Jurkat, Clone E6-1 (cell line): ENCODE results near the gene TIAM2.

Experiments used
- DNase-seq: peaks from one replicate; pipeline ENCODE4 v3.0.0-alpha.2; 2011; ENCODE audit warnings: low read depth, low spot score
- H3K4me3 ChIP-seq: 2 replicates; pipeline ENCODE4 v1.5.1; 2011; ENCODE audit warnings: mild to moderate bottlenecking, low read length, control low read depth, moderate library complexity

TIAM2 gene

GRCh38 chr6:155234167-155234566 lies 239.1 kb downstream of the TIAM2 start:
- no peak overlapping the region for H3K4me3 ChIP-seq

GRCh38 chr6:155234687-155235086 lies 239.6 kb downstream of the TIAM2 start:
- no peak overlapping the region for H3K4me3 ChIP-seq
- no peak for DNase-seq

More at GRCh38 chr6:155234167-155234566, 239.1 kb downstream of the TIAM2 start:
- no peak for DNase-seq

GRCh38 chr6:155235087-155235486 lies 240.0 kb downstream of the TIAM2 start:
- no peak overlapping the region for H3K4me3 ChIP-seq
- no peak for DNase-seq

- H3K4me3 ChIP-seq: no peak overlapping the region
- DNase-seq: no peak
Observed at GRCh38 chr6:155237613-155238012, 242.5 kb downstream of the TIAM2 start.

- no peak overlapping the region for H3K4me3 ChIP-seq
- no peak for DNase-seq
Observed at GRCh38 chr6:155240905-155241600, 245.9 kb downstream of the TIAM2 start.

- DNase-seq: no peak
Observed at GRCh38 chr6:155241966-155242365, 246.9 kb downstream of the TIAM2 start.

GRCh38 chr6:155244434-155244833 lies 249.3 kb downstream of the TIAM2 start:
- H3K4me3 ChIP-seq: no peak overlapping the region
- DNase-seq: no peak

More at GRCh38 chr6:155241966-155242365, 246.9 kb downstream of the TIAM2 start:
- H3K4me3 ChIP-seq: no peak overlapping the region

GRCh38 chr6:155245193-155245592 lies 250.1 kb downstream of the TIAM2 start:
- no peak for DNase-seq
- H3K4me3 ChIP-seq: no peak overlapping the region

GRCh38 chr6:155245831-155246230 lies 250.7 kb downstream of the TIAM2 start:
- DNase-seq: no peak
- H3K4me3 ChIP-seq: no peak overlapping the region

- DNase-seq: no peak
- H3K4me3 ChIP-seq: no peak overlapping the region
Observed at GRCh38 chr6:155246825-155247224, 251.7 kb downstream of the TIAM2 start.

- DNase-seq: no peak
- H3K4me3 ChIP-seq: no peak overlapping the region
Observed at GRCh38 chr6:155247618-155248007, 252.5 kb downstream of the TIAM2 start.

- DNase-seq: peak; percentile 5
- H3K4me3 ChIP-seq: no peak overlapping the region
Observed at GRCh38 chr6:155248008-155249001, 253.2 kb downstream of the TIAM2 start.

GRCh38 chr6:155250701-155251381 lies 255.7 kb downstream of the TIAM2 start:
- H3K4me3 ChIP-seq: no peak overlapping the region
- no peak for DNase-seq

GRCh38 chr6:155252581-155252980 lies 257.5 kb downstream of the TIAM2 start:
- DNase-seq: no peak
- H3K4me3 ChIP-seq: no peak overlapping the region

GRCh38 chr6:155253337-155253736 lies 258.2 kb downstream of the TIAM2 start:
- no peak overlapping the region for H3K4me3 ChIP-seq
- no peak for DNase-seq

- no peak overlapping the region for H3K4me3 ChIP-seq
- no peak for DNase-seq
Observed at GRCh38 chr6:155254139-155254538, 259.0 kb downstream of the TIAM2 start.

GRCh38 chr6:155256122-155256795 lies 261.1 kb downstream of the TIAM2 start:
- no peak for DNase-seq
- no peak overlapping the region for H3K4me3 ChIP-seq

- no peak overlapping the region for H3K4me3 ChIP-seq
- DNase-seq: no peak
Observed at GRCh38 chr6:155257796-155258195, 262.7 kb downstream of the TIAM2 start.

GRCh38 chr6:155259204-155259603 lies 264.1 kb downstream of the TIAM2 start:
- no peak overlapping the region for H3K4me3 ChIP-seq
- no peak for DNase-seq
